GM10266 (cell line): ENCODE results near the gene PTAR1.

ENCODE experiments used
- DNase-seq: peaks from one replicate; pipeline ENCODE4 v3.0.0; 2012; ENCODE audit errors: extremely low spot score
- CTCF ChIP-seq: IDR thresholded peaks from 2 replicates; pipeline ENCODE4 v1.5.1; 2012; ENCODE audit warnings: mild to moderate bottlenecking, low read depth; ENCODE audit not compliant: control insufficient read depth, insufficient read depth; ENCODE audit errors: missing control alignments

PTAR1 gene

GRCh38 chr9:69798744-69799143 lies 38.9 kb upstream of the PTAR1 start:
- no peak for DNase-seq
- no peak for TF ChIP-seq CTCF

GRCh38 chr9:69797675-69798074 lies 37.9 kb upstream of the PTAR1 start:
- TF ChIP-seq CTCF, result no peak
- DNase-seq, result no peak

- DNase-seq, result no peak
Measured at GRCh38 chr9:69794356-69794755, 34.5 kb upstream of the PTAR1 start.

GRCh38 chr9:69785757-69786156 lies 25.9 kb upstream of the PTAR1 start:
- DNase-seq, result no peak
- TF ChIP-seq CTCF, result no peak

More at GRCh38 chr9:69794356-69794755, 34.5 kb upstream of the PTAR1 start:
- TF ChIP-seq CTCF, result no peak

GRCh38 chr9:69773258-69773657 lies 13.4 kb upstream of the PTAR1 start:
- DNase-seq, result no peak
- TF ChIP-seq CTCF, result no peak

- no peak for DNase-seq
- TF ChIP-seq CTCF, result no peak
Measured at GRCh38 chr9:69771775-69772418, 12.1 kb upstream of the PTAR1 start.

GRCh38 chr9:69768716-69769115 lies 8.9 kb upstream of the PTAR1 start:
- DNase-seq, result no peak
- no peak for TF ChIP-seq CTCF
